Gastroesophageal sphincter (tissue), 3 donors: ENCODE results near the gene PRRT3.

Experiments used
- CTCF ChIP-seq, 4 experiments: fragments of 200-600 bp in 2 of 4; fragments of 450-650 bp in 2 of 4; sonication (generic) in 1 of 4; IDR thresholded peaks; one replicate each; pipeline ENCODE4 v1.5.1; 2017 to 2019; ENCODE audit warnings: antibody characterized with exemption in 4 of 4, mild to moderate bottlenecking in 2 of 4, moderate library complexity in 2 of 4
- EP300 ChIP-seq: sonication (generic); formaldehyde crosslinking; IDR thresholded peaks from one replicate; pipeline ENCODE4 v1.6.1; 2017; ENCODE audit warnings: antibody characterized with exemption, mild to moderate bottlenecking
- POLR2A ChIP-seq, 2 donors: fragments of 450-650 bp; IDR thresholded peaks; one replicate each; pipeline ENCODE4 v1.6.1; 2017; ENCODE audit warnings: antibody characterized with exemption in 2 of 2, mild to moderate bottlenecking in 2 of 2, moderate library complexity in 1 of 2
- POLR2AphosphoS5 ChIP-seq: sonication (generic); formaldehyde crosslinking; IDR thresholded peaks from one replicate; pipeline ENCODE4 v1.6.1; 2017; ENCODE audit warnings: antibody characterized with exemption

- no peak for TF ChIP-seq CTCF (IDR thresholded peaks at IDR 0.05)
- no peak for TF ChIP-seq POLR2A (IDR thresholded peaks at IDR 0.05)
- TF ChIP-seq POLR2AphosphoS5 = peak; percentile 7
- no peak for TF ChIP-seq EP300
Observed at GRCh38 chr3:9970020-9970652, 17.9 kb upstream of the PRRT3 start.
